ENCODE data around the gene PVALEF.
A peak's percentile ranks its signal among the peaks of the same experiment; 100 is the strongest.

GRCh38 chr17:81210868-81211267 is 45.6 kb downstream of the PVALEF start:
- TF ChIP-seq CTCF (IDR thresholded peaks at IDR 0.05) = peak in 1 of 12 donors; percentile 5
- no peak for TF ChIP-seq POLR2A (IDR thresholded peaks at IDR 0.05)

Measured in heart left ventricle (tissue), 13 donors.